IMR-90 (cell line): ENCODE measurements around the gene TPSB2. TPM values are rescaled to one million over a fixed set of nuclear protein-coding genes. Genes with fewer than 3 reads are reported as not detected.
"Not testable (repeated sequence)": the region's sequence is repeated elsewhere in the genome, so short reads cannot be mapped to it uniquely, and the experiment has no call there.

Source experiments
- ATAC-seq: fragments of 200-7000 bp; cut with Tn5 transposase; 2 replicates; pipeline ENCODE4 v1.9.1; 2020; ENCODE audit warnings: low read depth, mild to moderate bottlenecking, moderate library complexity
- BruUV-seq: library from RNA; stranded (reverse); fragments of 400-500 nt; replicated peaks from 2 replicates; lab custom pipeline; 2021; lab: Mats Ljungman, UMichigan
- CTCF ChIA-PET: fragments of 300-600 bp; formaldehyde crosslinking; extraction: SDS; loops from one replicate; lab custom pipeline; 2021; ENCODE audit warnings: antibody characterized with exemption; lab: Yijun Ruan, JAX
- POLR2A ChIA-PET: fragments of 300-600 bp; sonication (Branson Sonifier 250); formaldehyde crosslinking; loops from one replicate; lab custom pipeline; 2022; ENCODE audit warnings: antibody characterized with exemption; ENCODE audit not compliant: unreplicated experiment; lab: Charles Lee
- DNase-seq: peaks from one replicate; pipeline ENCODE4 v3.0.0; 2013
- H2AFZ ChIP-seq: replicated peaks from 2 replicates; pipeline ENCODE3; 2013; ENCODE audit warnings: low read length, mild to moderate bottlenecking; ENCODE audit not compliant: poor library complexity
- H2AK5ac ChIP-seq: 2 replicates; pipeline ENCODE4 v1.6.1; 2013; ENCODE audit warnings: low read depth, low read length, inconsistent platforms
- H2AK9ac ChIP-seq: replicated peaks from 2 replicates; pipeline ENCODE3; 2013; ENCODE audit warnings: mild to moderate bottlenecking, low read depth, low read length, moderate library complexity; ENCODE audit not compliant: poor library complexity
- H2BK120ac ChIP-seq: 2 replicates; pipeline ENCODE4 v1.6.1; 2013; ENCODE audit warnings: low read depth, low read length, inconsistent platforms
- H2BK15ac ChIP-seq: 3 replicates; pipeline ENCODE4 v1.6.1; 2013; ENCODE audit warnings: low read depth, low read length, inconsistent platforms
- H2BK20ac ChIP-seq: 2 replicates; pipeline ENCODE4 v1.6.1; 2013; ENCODE audit warnings: low read depth, mild to moderate bottlenecking, inconsistent platforms, low read length, moderate library complexity
- H2BK5ac ChIP-seq: 2 replicates; pipeline ENCODE4 v1.6.1; 2013; ENCODE audit warnings: mild to moderate bottlenecking, low read depth, low read length, inconsistent platforms; ENCODE audit not compliant: poor library complexity, severe bottlenecking
- H3K14ac ChIP-seq: replicated peaks from 2 replicates; pipeline ENCODE4 v1.6.1; 2013; ENCODE audit warnings: low read depth, low read length, inconsistent platforms
- H3K18ac ChIP-seq: 2 replicates; pipeline ENCODE4 v1.6.1; 2013; ENCODE audit warnings: low read depth, low read length, control low read depth
- H3K23ac ChIP-seq: 2 replicates; pipeline ENCODE4 v1.6.1; 2013; ENCODE audit warnings: low read depth, low read length, inconsistent platforms
- H3K27ac ChIP-seq: 2 replicates; pipeline ENCODE4 v1.5.1; 2013; ENCODE audit warnings: mild to moderate bottlenecking, control low read depth, low read length; ENCODE audit not compliant: insufficient read depth
- H3K27me3 ChIP-seq: 2 replicates; pipeline ENCODE4 v1.6.1; 2013; ENCODE audit warnings: low read length; ENCODE audit not compliant: control insufficient read depth, insufficient read depth
- H3K36me3 ChIP-seq: 2 replicates; pipeline ENCODE4 v1.6.1; 2013; ENCODE audit warnings: low read length, mixed read lengths; ENCODE audit not compliant: control insufficient read depth, insufficient read depth
- H3K4ac ChIP-seq: 2 replicates; pipeline ENCODE4 v1.6.1; 2013; ENCODE audit warnings: low read depth, low read length, inconsistent platforms
- H3K4me1 ChIP-seq: 2 replicates; pipeline ENCODE4 v1.6.1; 2013; ENCODE audit warnings: low read length, mixed read lengths; ENCODE audit not compliant: control insufficient read depth, insufficient read depth
- H3K4me2 ChIP-seq: 2 replicates; pipeline ENCODE4 v1.6.1; 2013; ENCODE audit warnings: low read depth, mild to moderate bottlenecking, control low read depth, low read length, moderate library complexity
- H3K4me3 ChIP-seq: 2 replicates; pipeline ENCODE4 v1.5.1; 2013; ENCODE audit warnings: low read depth, mild to moderate bottlenecking, control low read depth, low read length, moderate library complexity; ENCODE audit not compliant: insufficient read depth
- H3K56ac ChIP-seq: 2 replicates; pipeline ENCODE4 v1.6.1; 2013; ENCODE audit warnings: low read length, inconsistent platforms; ENCODE audit not compliant: insufficient read depth; ENCODE audit errors: extremely low read depth
- H3K79me1 ChIP-seq, 2 experiments: 2 replicates each; pipeline ENCODE4 v1.6.1; 2013; ENCODE audit warnings: low read length in 2 of 2, inconsistent platforms in 1 of 2, low read depth in 1 of 2
- H3K9ac ChIP-seq: 2 replicates; pipeline ENCODE4 v1.6.1; 2013; ENCODE audit warnings: low read depth, low read length, control low read depth
- H3K9me1 ChIP-seq: 2 replicates; pipeline ENCODE4 v1.6.1; 2013; ENCODE audit warnings: low read length, inconsistent platforms; ENCODE audit not compliant: insufficient read depth
- H3K9me3 ChIP-seq: 2 replicates; pipeline ENCODE4 v1.6.1; 2013; ENCODE audit warnings: low read length; ENCODE audit not compliant: control insufficient read depth, insufficient read depth
- H4K20me1 ChIP-seq: 2 replicates; pipeline ENCODE4 v1.6.1; 2013; ENCODE audit warnings: low read length, inconsistent platforms; ENCODE audit not compliant: insufficient read depth
- H4K5ac ChIP-seq: 2 replicates; pipeline ENCODE4 v1.6.1; 2013; ENCODE audit warnings: mild to moderate bottlenecking, low read depth, low read length, control low read depth
- H4K8ac ChIP-seq, 2 experiments: 2 replicates each; pipeline ENCODE4 v1.6.1; 2013; ENCODE audit warnings: low read depth in 2 of 2, low read length in 2 of 2, control low read depth in 1 of 2, inconsistent platforms in 1 of 2
- H4K91ac ChIP-seq: 2 replicates; pipeline ENCODE4 v1.6.1; 2013; ENCODE audit warnings: low read depth, low read length, inconsistent platforms; ENCODE audit not compliant: insufficient read depth
- WGBS, 2 experiments: methylation state at CpG; one replicate each; pipeline versions ENCODE4 v1.1.5 to v1.1.7; 2013; ENCODE audit warnings: missing lambda C conversion rate in 2 of 2; ENCODE audit not compliant: insufficient read length in 1 of 2; ENCODE audit errors: extremely low coverage in 2 of 2; 5-methylcytosine and 5-hydroxymethylcytosine counted together
- dilution Hi-C: fragments of 300-500 bp; cut with HindIII; formaldehyde crosslinking; loops from one replicate; pipeline ENCODE4 v1.14.3; 2018; ENCODE audit warnings: low sequenced_read_pairs; ENCODE audit not compliant: unreplicated experiment
- in situ Hi-C: fragments of 300-500 bp; cut with MboI; formaldehyde crosslinking; loops from 3 replicates; pipeline ENCODE4 v1.14.3; 2019; ENCODE audit warnings: low sequenced_read_pairs, inconsistent platforms, mixed read lengths
- intact Hi-C: fragments of 100-400 bp; cut with micrococcal nuclease; formaldehyde crosslinking; loops from 2 replicates; pipeline ENCODE4 v1.10.0; 2022
- polyA plus RNA-seq, 3 experiments: library from polyadenylated mRNA; depleted of rRNA; stranded (reverse); fragments of >200 nt; gene quantifications; 2 replicates each; pipeline ENCODE4 v1.2.3, GENCODE V29; 2012; ENCODE audit warnings: low replicate concordance in 1 of 3
- total RNA-seq: library from RNA; depleted of rRNA; stranded (reverse); fragments of >200 nt; gene quantifications from 2 replicates; pipeline ENCODE4 v1.2.3, GENCODE V29; 2012

Gene TPSB2
- total and polyA plus RNA-seq, 2 of the 4 experiments (the other 2 are of a cell fraction): not detected

DNA sequence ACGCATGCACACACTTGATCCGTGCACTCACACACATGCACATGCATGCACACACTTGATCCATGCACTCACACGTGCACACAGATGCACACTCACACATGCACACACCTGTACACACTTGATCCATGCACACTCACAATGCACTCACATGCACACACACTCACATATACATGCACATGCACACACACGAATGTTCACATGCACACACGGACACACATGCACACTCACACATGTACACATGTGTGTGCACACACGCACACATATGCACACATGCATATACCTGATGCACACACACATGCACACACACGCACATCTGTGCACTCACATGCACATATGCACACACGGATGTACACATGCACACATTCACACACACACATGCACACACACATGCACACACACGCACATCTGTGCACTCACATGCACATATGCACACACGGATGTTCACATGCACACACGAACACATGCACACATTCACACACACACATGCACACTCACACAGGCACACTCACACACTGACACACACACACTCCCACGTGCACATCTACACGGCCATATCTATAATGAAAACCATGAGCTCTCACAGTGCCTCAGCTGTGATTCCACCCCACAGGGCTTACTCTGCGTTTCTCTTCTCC, 18.0 kb upstream of the TPSB2 start:
- H3K4ac ChIP-seq, H3K9ac ChIP-seq, BruUV-seq, H2BK120ac ChIP-seq, intact Hi-C loops, H3K4me3 ChIP-seq, H2AK5ac ChIP-seq, CTCF ChIA-PET, H3K23ac ChIP-seq, DNase-seq, in situ Hi-C loops, H4K20me1 ChIP-seq, H3K4me1 ChIP-seq, H2AK9ac ChIP-seq, H3K9me3 ChIP-seq, H2AFZ ChIP-seq, H4K5ac ChIP-seq, H4K91ac ChIP-seq, dilution Hi-C loops, H3K18ac ChIP-seq, H2BK20ac ChIP-seq, H3K4me2 ChIP-seq, H3K9me1 ChIP-seq, H3K36me3 ChIP-seq, H3K14ac ChIP-seq, H4K8ac ChIP-seq, H3K27ac ChIP-seq, H2BK5ac ChIP-seq, H2BK15ac ChIP-seq, POLR2A ChIA-PET, H3K56ac ChIP-seq, H3K79me1 ChIP-seq, ATAC-seq: not testable (repeated sequence)
- 90% methylated on average over 11 of the region's 14 CpGs; no CpG with 5 or more reads in 1 of the 2 experiments for WGBS, 2 experiments
- H3K27me3 ChIP-seq: peaks cover 18% of the 10 kb centered on the region
